ENCODE results near the gene TMEM45B.
"Not testable (repeated sequence)": the region's sequence is repeated elsewhere in the genome, so short reads cannot be mapped to it uniquely, and the experiment has no call there.

- TF ChIP-seq POLR2A, POLR2AphosphoS5 (IDR thresholded peaks at IDR 0.05): not testable (repeated sequence)
- TF ChIP-seq, protein P1, sequence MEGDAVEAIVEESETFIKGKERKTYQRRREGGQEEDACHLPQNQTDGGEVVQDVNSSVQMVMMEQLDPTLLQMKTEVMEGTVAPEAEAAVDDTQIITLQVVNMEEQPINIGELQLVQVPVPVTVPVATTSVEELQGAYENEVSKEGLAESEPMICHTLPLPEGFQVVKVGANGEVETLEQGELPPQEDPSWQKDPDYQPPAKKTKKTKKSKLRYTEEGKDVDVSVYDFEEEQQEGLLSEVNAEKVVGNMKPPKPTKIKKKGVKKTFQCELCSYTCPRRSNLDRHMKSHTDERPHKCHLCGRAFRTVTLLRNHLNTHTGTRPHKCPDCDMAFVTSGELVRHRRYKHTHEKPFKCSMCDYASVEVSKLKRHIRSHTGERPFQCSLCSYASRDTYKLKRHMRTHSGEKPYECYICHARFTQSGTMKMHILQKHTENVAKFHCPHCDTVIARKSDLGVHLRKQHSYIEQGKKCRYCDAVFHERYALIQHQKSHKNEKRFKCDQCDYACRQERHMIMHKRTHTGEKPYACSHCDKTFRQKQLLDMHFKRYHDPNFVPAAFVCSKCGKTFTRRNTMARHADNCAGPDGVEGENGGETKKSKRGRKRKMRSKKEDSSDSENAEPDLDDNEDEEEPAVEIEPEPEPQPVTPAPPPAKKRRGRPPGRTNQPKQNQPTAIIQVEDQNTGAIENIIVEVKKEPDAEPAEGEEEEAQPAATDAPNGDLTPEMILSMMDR (IDR thresholded peaks at IDR 0.05), result not testable (repeated sequence)
Measured at GRCh38 chr11:129829497-129829896, 13.8 kb downstream of the TMEM45B start.

Measured in gastroesophageal sphincter (tissue), 3 donors.